ENCODE data around the gene KHK.
"Not testable (repeated sequence)": the region's sequence is repeated elsewhere in the genome, so short reads cannot be mapped to it uniquely, and the experiment has no call there.

Gene KHK

GRCh38 chr2:27110603-27111352 is 24.2 kb downstream of the KHK start:
- not testable (repeated sequence) for H3K27me3 ChIP-seq (ENCODE audit: insufficient read depth, low read length); H3K4ac ChIP-seq (ENCODE audit: low read depth, low read length); H3K79me1 ChIP-seq (ENCODE audit: low read length); H2AK5ac ChIP-seq (ENCODE audit: low read length); H3K27ac ChIP-seq (ENCODE audit: low read depth, low read length); H2AFZ ChIP-seq (ENCODE audit: insufficient read depth, low read length, poor library complexity); H4K12ac ChIP-seq (ENCODE audit: low read depth, low read length); H3K4me1 ChIP-seq (ENCODE audit: control insufficient read depth in 1 of 2, insufficient read depth in 2 of 2, low read length in 2 of 2); H3K14ac ChIP-seq (ENCODE audit: low read length); H3K9me3 ChIP-seq (ENCODE audit: insufficient read depth, low read depth, low read length); H3K4me2 ChIP-seq (ENCODE audit: low read length); H2BK12ac ChIP-seq (ENCODE audit: low read length); H2BK120ac ChIP-seq (ENCODE audit: insufficient read depth, low read length, poor library complexity); H3K79me2 ChIP-seq (ENCODE audit: control insufficient read depth, insufficient read depth, low read length, poor library complexity); H3K4me3 ChIP-seq (ENCODE audit: low read depth, low read length); H3K36me3 ChIP-seq (ENCODE audit: control insufficient read depth in 1 of 2, insufficient read depth in 2 of 2, low read length in 2 of 2); H3K9ac ChIP-seq (ENCODE audit: low read length); H3K23ac ChIP-seq (ENCODE audit: low read length); H4K91ac ChIP-seq (ENCODE audit: low read depth, low read length); H2BK5ac ChIP-seq (ENCODE audit: low read depth, low read length, poor library complexity); DNase-seq; H3K18ac ChIP-seq (ENCODE audit: low read length); H4K8ac ChIP-seq (ENCODE audit: low read depth, low read length)
- WGBS (ENCODE audit: extremely low coverage, insufficient coverage, insufficient read length) = no CpG with 5 or more reads among the region's 24 CpGs

GRCh38 chr2:27111392-27112078 is 25.0 kb downstream of the KHK start:
- H3K36me3 ChIP-seq (ENCODE audit: control insufficient read depth in 1 of 2, insufficient read depth in 2 of 2, low read length in 2 of 2); H3K4ac ChIP-seq (ENCODE audit: low read depth, low read length); H3K4me1 ChIP-seq (ENCODE audit: control insufficient read depth in 1 of 2, insufficient read depth in 2 of 2, low read length in 2 of 2); DNase-seq; H3K9ac ChIP-seq (ENCODE audit: low read length); H3K23ac ChIP-seq (ENCODE audit: low read length); H2AK5ac ChIP-seq (ENCODE audit: low read length); H2AFZ ChIP-seq (ENCODE audit: insufficient read depth, low read length, poor library complexity); H3K4me3 ChIP-seq (ENCODE audit: low read depth, low read length); H3K79me2 ChIP-seq (ENCODE audit: control insufficient read depth, insufficient read depth, low read length, poor library complexity); H3K14ac ChIP-seq (ENCODE audit: low read length); H3K9me3 ChIP-seq (ENCODE audit: insufficient read depth, low read depth, low read length); H4K8ac ChIP-seq (ENCODE audit: low read depth, low read length); H2BK5ac ChIP-seq (ENCODE audit: low read depth, low read length, poor library complexity); H4K91ac ChIP-seq (ENCODE audit: low read depth, low read length); H3K27ac ChIP-seq (ENCODE audit: low read depth, low read length); H3K27me3 ChIP-seq (ENCODE audit: insufficient read depth, low read length); H3K4me2 ChIP-seq (ENCODE audit: low read length); H2BK120ac ChIP-seq (ENCODE audit: insufficient read depth, low read length, poor library complexity); H3K18ac ChIP-seq (ENCODE audit: low read length); H3K79me1 ChIP-seq (ENCODE audit: low read length); H4K12ac ChIP-seq (ENCODE audit: low read depth, low read length); H2BK12ac ChIP-seq (ENCODE audit: low read length): not testable (repeated sequence)
- WGBS (ENCODE audit: extremely low coverage, insufficient coverage, insufficient read length) = no CpG with 5 or more reads among the region's 49 CpGs

- no peak overlapping the region for H4K12ac ChIP-seq (ENCODE audit: low read depth, low read length)
- peaks cover 26% of the 10 kb centered on the region for H3K27me3 ChIP-seq (ENCODE audit: insufficient read depth, low read length)
- DNase-seq = no peak
- H3K4ac ChIP-seq (ENCODE audit: low read depth, low read length) = no peak overlapping the region
- no peaks in the 10 kb centered on the region for H3K79me2 ChIP-seq (ENCODE audit: control insufficient read depth, insufficient read depth, low read length, poor library complexity)
- H4K91ac ChIP-seq (ENCODE audit: low read depth, low read length) = no peak overlapping the region
- no peak overlapping the region for H2BK12ac ChIP-seq (ENCODE audit: low read length)
- H3K27ac ChIP-seq (ENCODE audit: low read depth, low read length) = no peak overlapping the region
- H2BK120ac ChIP-seq (ENCODE audit: insufficient read depth, low read length, poor library complexity) = no peak overlapping the region
- no peak overlapping the region for H3K23ac ChIP-seq (ENCODE audit: low read length)
- H3K9me3 ChIP-seq (ENCODE audit: insufficient read depth, low read depth, low read length) = peaks cover 4% of the 10 kb centered on the region
- no peak overlapping the region for H3K4me3 ChIP-seq (ENCODE audit: low read depth, low read length)
- no peaks in the 10 kb centered on the region for H3K79me1 ChIP-seq (ENCODE audit: low read length)
- no peak overlapping the region for H3K9ac ChIP-seq (ENCODE audit: low read length)
- no peak overlapping the region for H3K4me2 ChIP-seq (ENCODE audit: low read length)
- H3K18ac ChIP-seq (ENCODE audit: low read length) = no peak overlapping the region
- H4K8ac ChIP-seq (ENCODE audit: low read depth, low read length) = no peak overlapping the region
- H3K36me3 ChIP-seq (ENCODE audit: control insufficient read depth in 1 of 2, insufficient read depth in 2 of 2, low read length in 2 of 2) = no peaks in the 10 kb centered on the region
- H3K4me1 ChIP-seq (ENCODE audit: control insufficient read depth in 1 of 2, insufficient read depth in 2 of 2, low read length in 2 of 2) = peaks cover 5 to 8% of the 10 kb centered on the region in 2 experiments
- H2AFZ ChIP-seq (ENCODE audit: insufficient read depth, low read length, poor library complexity) = no peak overlapping the region
- H2BK5ac ChIP-seq (ENCODE audit: low read depth, low read length, poor library complexity) = no peak overlapping the region
- H3K14ac ChIP-seq (ENCODE audit: low read length) = no peak overlapping the region
- WGBS (ENCODE audit: extremely low coverage, insufficient coverage, insufficient read length) = no CpG with 5 or more reads among the region's 2 CpGs
- no peak overlapping the region for H2AK5ac ChIP-seq (ENCODE audit: low read length)
These were observed 28.9 kb downstream of the KHK start for GRCh38 chr2:27115519-27115918.

GRCh38 chr2:27117995-27118524 is 31.5 kb downstream of the KHK start:
- H3K9ac ChIP-seq (ENCODE audit: low read length) = no peak overlapping the region
- peaks cover 4% of the 10 kb centered on the region for H3K9me3 ChIP-seq (ENCODE audit: insufficient read depth, low read depth, low read length)
- H3K27me3 ChIP-seq (ENCODE audit: insufficient read depth, low read length) = peaks cover 36% of the 10 kb centered on the region
- no peak overlapping the region for H3K14ac ChIP-seq (ENCODE audit: low read length)
- no peaks in the 10 kb centered on the region for H3K79me2 ChIP-seq (ENCODE audit: control insufficient read depth, insufficient read depth, low read length, poor library complexity)
- H2BK5ac ChIP-seq (ENCODE audit: low read depth, low read length, poor library complexity) = no peak overlapping the region
- H3K4me3 ChIP-seq (ENCODE audit: low read depth, low read length) = no peak overlapping the region
- no peak overlapping the region for H3K23ac ChIP-seq (ENCODE audit: low read length)
- peaks cover 5 to 8% of the 10 kb centered on the region in 2 experiments for H3K4me1 ChIP-seq (ENCODE audit: control insufficient read depth in 1 of 2, insufficient read depth in 2 of 2, low read length in 2 of 2)
- H2BK120ac ChIP-seq (ENCODE audit: insufficient read depth, low read length, poor library complexity) = no peak overlapping the region
- no peak overlapping the region for H4K91ac ChIP-seq (ENCODE audit: low read depth, low read length)
- no peak overlapping the region for H2BK12ac ChIP-seq (ENCODE audit: low read length)
- no peak overlapping the region for H3K27ac ChIP-seq (ENCODE audit: low read depth, low read length)
- peak overlapping the region; percentile 57 for H3K4me2 ChIP-seq (ENCODE audit: low read length)
- no peak overlapping the region for H4K8ac ChIP-seq (ENCODE audit: low read depth, low read length)
- H3K36me3 ChIP-seq (ENCODE audit: control insufficient read depth in 1 of 2, insufficient read depth in 2 of 2, low read length in 2 of 2) = no peaks in the 10 kb centered on the region
- H3K79me1 ChIP-seq (ENCODE audit: low read length) = no peaks in the 10 kb centered on the region
- no peak overlapping the region for H4K12ac ChIP-seq (ENCODE audit: low read depth, low read length)
- WGBS (ENCODE audit: extremely low coverage, insufficient coverage, insufficient read length) = no CpG with 5 or more reads among the region's 14 CpGs
- H3K4ac ChIP-seq (ENCODE audit: low read depth, low read length) = no peak overlapping the region
- H2AK5ac ChIP-seq (ENCODE audit: low read length) = no peak overlapping the region
- DNase-seq = no peak
- H2AFZ ChIP-seq (ENCODE audit: insufficient read depth, low read length, poor library complexity) = no peak overlapping the region
- H3K18ac ChIP-seq (ENCODE audit: low read length) = no peak overlapping the region

Measured in trophoblast cell (in vitro differentiated cells and primary cell).